Calu3 (cell line): ENCODE data around the gene CEACAM3. TPM values are rescaled to one million over a fixed set of nuclear protein-coding genes. Genes with fewer than 3 reads are reported as not detected.

Experiments used
- BruUV-seq: library from RNA; stranded (reverse); fragments of 400-500 nt; replicated peaks from 2 replicates; lab custom pipeline; 2021; lab: Mats Ljungman, UMichigan
- CTCF ChIA-PET: fragments of 300-600 bp; sonication (Branson Sonifier 250); formaldehyde crosslinking; loops from one replicate; lab custom pipeline; 2022; ENCODE audit warnings: antibody characterized with exemption; lab: Charles Lee
- DNase-seq: peaks from one replicate; pipeline ENCODE4 v3.0.0; 2022
- H3K27ac Mint-ChIP-seq: one replicate; pipeline ENCODE4 v1.8.0; 2022; ENCODE audit warnings: mixed read lengths; ENCODE audit not compliant: unreplicated experiment
- H3K27me3 Mint-ChIP-seq: one replicate; pipeline ENCODE4 v1.8.0; 2022; ENCODE audit warnings: mixed read lengths; ENCODE audit not compliant: unreplicated experiment
- H3K36me3 Mint-ChIP-seq: one replicate; pipeline ENCODE4 v1.8.0; 2022; ENCODE audit warnings: mild to moderate bottlenecking, moderate library complexity, mixed read lengths; ENCODE audit not compliant: insufficient read depth, unreplicated experiment
- H3K4me1 Mint-ChIP-seq: one replicate; pipeline ENCODE4 v1.8.0; 2022; ENCODE audit warnings: mild to moderate bottlenecking, low read depth, mixed read lengths; ENCODE audit not compliant: unreplicated experiment
- H3K4me3 Mint-ChIP-seq: one replicate; pipeline ENCODE4 v1.8.0; 2022; ENCODE audit warnings: mild to moderate bottlenecking, low read depth, moderate library complexity, mixed read lengths; ENCODE audit not compliant: unreplicated experiment
- H3K9me3 Mint-ChIP-seq: one replicate; pipeline ENCODE4 v1.8.0; 2022; ENCODE audit warnings: low read depth, mixed read lengths; ENCODE audit not compliant: unreplicated experiment
- intact Hi-C: fragments of 100-400 bp; cut with micrococcal nuclease; formaldehyde crosslinking; loops from one replicate; pipeline ENCODE4 v1.10.0; 2022; ENCODE audit not compliant: unreplicated experiment
- total RNA-seq: library from RNA; stranded (reverse); gene quantifications from 2 replicates; pipeline ENCODE4 v1.2.3, GENCODE V29; 2022
- TF ChIP-seq, protein P1 (sequence below): fragments of 200-600 bp; IDR thresholded peaks from one replicate; pipeline ENCODE4 v1.8.0; 2022; ENCODE audit warnings: antibody characterized with exemption; ENCODE audit not compliant: unreplicated experiment

The CEACAM3 gene
- total RNA-seq, 1 experiment from 2014 or later, result not detected

DNA sequence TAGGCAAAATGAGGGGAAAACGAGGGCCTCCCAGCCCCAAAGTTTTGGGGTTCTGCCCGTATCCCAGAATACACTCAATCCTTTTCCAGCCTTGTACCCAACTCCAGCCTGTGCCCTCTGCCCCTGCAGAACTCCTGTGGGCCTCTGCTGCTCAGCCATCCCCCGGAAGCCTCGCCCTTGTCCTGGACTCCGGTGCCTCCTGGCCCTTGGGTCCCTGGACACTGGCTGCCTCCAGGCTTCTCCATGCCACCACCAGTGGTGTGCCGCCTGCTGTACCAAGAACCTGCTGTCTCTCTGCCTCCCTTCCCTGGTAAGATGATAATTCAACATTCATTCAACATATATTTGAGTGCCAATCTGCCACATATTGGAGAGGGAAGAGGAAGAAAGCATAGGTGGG, 52.3 kb downstream of the CEACAM3 start:
- no peak for DNase-seq
- TF ChIP-seq, protein P1, sequence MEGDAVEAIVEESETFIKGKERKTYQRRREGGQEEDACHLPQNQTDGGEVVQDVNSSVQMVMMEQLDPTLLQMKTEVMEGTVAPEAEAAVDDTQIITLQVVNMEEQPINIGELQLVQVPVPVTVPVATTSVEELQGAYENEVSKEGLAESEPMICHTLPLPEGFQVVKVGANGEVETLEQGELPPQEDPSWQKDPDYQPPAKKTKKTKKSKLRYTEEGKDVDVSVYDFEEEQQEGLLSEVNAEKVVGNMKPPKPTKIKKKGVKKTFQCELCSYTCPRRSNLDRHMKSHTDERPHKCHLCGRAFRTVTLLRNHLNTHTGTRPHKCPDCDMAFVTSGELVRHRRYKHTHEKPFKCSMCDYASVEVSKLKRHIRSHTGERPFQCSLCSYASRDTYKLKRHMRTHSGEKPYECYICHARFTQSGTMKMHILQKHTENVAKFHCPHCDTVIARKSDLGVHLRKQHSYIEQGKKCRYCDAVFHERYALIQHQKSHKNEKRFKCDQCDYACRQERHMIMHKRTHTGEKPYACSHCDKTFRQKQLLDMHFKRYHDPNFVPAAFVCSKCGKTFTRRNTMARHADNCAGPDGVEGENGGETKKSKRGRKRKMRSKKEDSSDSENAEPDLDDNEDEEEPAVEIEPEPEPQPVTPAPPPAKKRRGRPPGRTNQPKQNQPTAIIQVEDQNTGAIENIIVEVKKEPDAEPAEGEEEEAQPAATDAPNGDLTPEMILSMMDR, result no peak
- no peaks in the 10 kb centered on the region for H3K36me3 Mint-ChIP-seq
- intact Hi-C loops, result no loop called here
- peaks cover under 1% of the 10 kb centered on the region for H3K4me1 Mint-ChIP-seq
- peaks cover 88% of the 10 kb centered on the region for H3K27me3 Mint-ChIP-seq
- H3K27ac Mint-ChIP-seq, result no peak overlapping the region
- H3K4me3 Mint-ChIP-seq, result no peak overlapping the region
- CTCF ChIA-PET, result interaction anchor here (0.6 kb wide), 1 partner anchor 328 kb away, joined by 3 read pairs; no protein-coding TSS in a partner anchor
- no TSS peak for BruUV-seq
- peaks cover 4% of the 10 kb centered on the region for H3K9me3 Mint-ChIP-seq

GRCh38 chr19:41849067-41849466, 52.7 kb downstream of the CEACAM3 start:
- intact Hi-C loops, result no loop called here
- DNase-seq, result no peak
- no peaks in the 10 kb centered on the region for H3K36me3 Mint-ChIP-seq
- TF ChIP-seq, protein P1, result no peak
- H3K4me1 Mint-ChIP-seq, result no peaks in the 10 kb centered on the region
- no TSS peak for BruUV-seq
- peaks cover 88% of the 10 kb centered on the region for H3K27me3 Mint-ChIP-seq
- peaks cover 3% of the 10 kb centered on the region for H3K9me3 Mint-ChIP-seq
- no peak overlapping the region for H3K27ac Mint-ChIP-seq
- no peak overlapping the region for H3K4me3 Mint-ChIP-seq
- CTCF ChIA-PET, result interaction anchor here (0.6 to 1.3 kb wide), 2 partner anchors 56 to 329 kb away, joined by 3 to 5 read pairs; no protein-coding TSS in a partner anchor

DNA sequence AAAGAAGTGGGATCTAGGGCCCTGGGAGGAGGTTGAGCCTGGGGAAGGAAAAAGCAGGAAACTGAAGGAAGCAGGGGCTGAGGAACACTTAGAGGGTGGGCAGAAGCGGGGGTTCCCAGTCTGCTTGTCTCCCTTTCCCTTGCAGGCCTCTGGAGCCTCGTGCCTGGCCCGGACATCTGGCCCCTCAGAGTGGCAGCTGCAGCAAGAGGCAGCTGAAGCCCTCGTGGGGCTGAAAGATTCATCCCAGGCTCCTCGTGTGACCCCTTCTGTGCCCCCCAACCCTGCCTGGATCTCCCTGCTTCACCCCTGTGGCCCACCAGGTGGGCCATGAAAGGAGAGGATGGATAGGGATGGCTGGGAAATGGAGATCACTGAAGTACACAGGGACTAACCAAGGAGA, 54.0 kb downstream of the CEACAM3 start:
- H3K36me3 Mint-ChIP-seq, result no peaks in the 10 kb centered on the region
- H3K27me3 Mint-ChIP-seq, result peaks cover 88% of the 10 kb centered on the region
- intact Hi-C loops, result no loop called here
- CTCF ChIA-PET, result interaction anchor here (0.6 to 2.2 kb wide), 3 partner anchors 9 to 367 kb away, joined by 3 to 5 read pairs (median 5); partner anchors contain the start of gene RPS19
- no peaks in the 10 kb centered on the region for H3K9me3 Mint-ChIP-seq
- TF ChIP-seq, protein P1, result no peak
- H3K4me1 Mint-ChIP-seq, result no peaks in the 10 kb centered on the region
- no TSS peak for BruUV-seq
- DNase-seq, result no peak
- no peak overlapping the region for H3K27ac Mint-ChIP-seq
- H3K4me3 Mint-ChIP-seq, result no peak overlapping the region

GRCh38 chr19:41851456-41851855, 55.1 kb downstream of the CEACAM3 start:
- no peaks in the 10 kb centered on the region for H3K36me3 Mint-ChIP-seq
- TF ChIP-seq, protein P1, result no peak
- H3K4me1 Mint-ChIP-seq, result no peaks in the 10 kb centered on the region
- no peak overlapping the region for H3K27ac Mint-ChIP-seq
- CTCF ChIA-PET, result interaction anchor here (1.3 to 2.2 kb wide), 2 partner anchors 8 to 13 kb away, joined by 3 to 5 read pairs; partner anchors contain the start of gene RPS19
- intact Hi-C loops, result no loop called here
- no TSS peak for BruUV-seq
- no peak overlapping the region for H3K4me3 Mint-ChIP-seq
- no peaks in the 10 kb centered on the region for H3K9me3 Mint-ChIP-seq
- peaks cover 79% of the 10 kb centered on the region for H3K27me3 Mint-ChIP-seq
- no peak for DNase-seq
